HepG2 (cell line): ENCODE results near the gene UBAP1. TPM values are rescaled to one million over a fixed set of nuclear protein-coding genes. Genes with fewer than 3 reads are reported as not detected.
A peak's percentile ranks its signal among the peaks of the same experiment; 100 is the strongest.
"Not testable (repeated sequence)": the region's sequence is repeated elsewhere in the genome, so short reads cannot be mapped to it uniquely, and the experiment has no call there.

Source experiments
- ATAC-seq: fragments of 200-7000 bp; cut with Tn5 transposase; 3 replicates; pipeline ENCODE4 v1.9.1; 2020; ENCODE audit warnings: mild to moderate bottlenecking, moderate library complexity
- BruUV-seq: library from RNA; stranded (reverse); fragments of 400-500 nt; replicated peaks from 2 replicates; lab custom pipeline; 2021; lab: Mats Ljungman, UMichigan
- CTCF ChIA-PET: fragments of 300-600 bp; formaldehyde crosslinking; extraction: SDS; loops from one replicate; lab custom pipeline; 2021; ENCODE audit warnings: low total read pairs, inconsistent platforms, low intra/inter-chr PET ratio; lab: Yijun Ruan, JAX
- POLR2A ChIA-PET: fragments of 350-600 bp; sonication (Branson Sonifier 250); formaldehyde crosslinking; loops from one replicate; lab custom pipeline; 2020; ENCODE audit warnings: antibody characterized with exemption, inconsistent platforms; lab: Yijun Ruan, JAX
- DNase-seq: peaks from one replicate; pipeline ENCODE4 v3.0.0-alpha.2; 2015; ENCODE audit warnings: low spot score
- FAIRE-seq: peaks from 3 replicates; lab custom pipeline; 2011; peaks lifted over from hg19 to GRCh38; lab: Jason Lieb, UNC
- H2AFZ ChIP-seq: one replicate; pipeline ENCODE4 v1.6.1; 2011; ENCODE audit warnings: low read length, inconsistent platforms
- H3K27ac ChIP-seq: fragments of 300-600 bp; 3 replicates; pipeline ENCODE4 v1.8.0; 2011; ENCODE audit warnings: mixed run types, mild to moderate bottlenecking, mixed read lengths, low read length, inconsistent platforms; ENCODE audit not compliant: insufficient read depth; ENCODE audit errors: extremely low read length
- H3K27me3 ChIP-seq, 2 experiments: fragments of 200-600 bp in 1 of 2; 2 replicates in 1 of 2; 3 replicates in 1 of 2; pipeline versions ENCODE4 v1.6.0 to v1.8.0; 2011; ENCODE audit warnings: low read length in 2 of 2, mild to moderate bottlenecking in 2 of 2, moderate library complexity in 2 of 2, inconsistent platforms in 1 of 2; ENCODE audit not compliant: insufficient read depth in 2 of 2, control insufficient read depth in 1 of 2
- H3K36me3 ChIP-seq, 2 experiments: fragments of 200-600 bp in 1 of 2; replicated peaks in 1 of 2; 2 replicates in 1 of 2; 3 replicates in 1 of 2; pipeline versions ENCODE4 v1.5.1 to v1.8.0; 2011; ENCODE audit warnings: low read length in 2 of 2, inconsistent platforms in 1 of 2; ENCODE audit not compliant: insufficient read depth in 2 of 2, control insufficient read depth in 1 of 2
- H3K4me1 ChIP-seq: 2 replicates; pipeline ENCODE4 v1.5.1; 2012; ENCODE audit warnings: low read length, inconsistent platforms; ENCODE audit not compliant: insufficient read depth
- H3K4me2 ChIP-seq: 2 replicates; pipeline ENCODE4 v1.6.0; 2011; ENCODE audit warnings: low read depth, low read length, inconsistent platforms
- H3K4me3 ChIP-seq, 3 experiments: fragments of 200-600 bp in 1 of 3; sonication (generic), shearing (Covaris generic) in 1 of 3; replicated peaks in 1 of 3; 2 replicates each; pipeline ENCODE4 v1.5.1; 2011 to 2016; ENCODE audit warnings: low read length in 3 of 3, inconsistent platforms in 2 of 3, low read depth in 2 of 3, mild to moderate bottlenecking in 2 of 3, control low read depth in 1 of 3, mixed read lengths in 1 of 3; ENCODE audit not compliant: insufficient read depth in 1 of 3
- H3K79me2 ChIP-seq: one replicate; pipeline ENCODE4 v1.6.1; 2011; ENCODE audit warnings: low read length, inconsistent platforms; ENCODE audit not compliant: insufficient read depth
- H3K9ac ChIP-seq: 2 replicates; pipeline ENCODE4 v1.6.0; 2011; ENCODE audit warnings: mild to moderate bottlenecking, low read depth, low read length, inconsistent platforms; ENCODE audit not compliant: insufficient read depth
- H3K9me3 ChIP-seq: 2 replicates; pipeline ENCODE4 v1.5.1; 2012; ENCODE audit warnings: mild to moderate bottlenecking, low read length
- H4K20me1 ChIP-seq: 2 replicates; pipeline ENCODE4 v1.6.0; 2011; ENCODE audit warnings: inconsistent platforms, mild to moderate bottlenecking, low read length, moderate library complexity; ENCODE audit not compliant: insufficient read depth
- CBX5 ChIP-seq: sonication (generic); formaldehyde crosslinking; IDR thresholded peaks from 2 replicates; pipeline ENCODE4 v1.4.0; 2020; ENCODE audit warnings: missing genetic modification reagents, borderline replicate concordance
- ETV5 ChIP-seq: IDR thresholded peaks from 2 replicates; pipeline ENCODE4 v1.6.1; 2018; ENCODE audit warnings: missing biosample characterization, missing genetic modification reagents, inconsistent platforms, borderline replicate concordance
- HDAC1 ChIP-seq: sonication (generic); formaldehyde crosslinking; IDR thresholded peaks from 2 replicates; pipeline ENCODE4 v1.5.1; 2020; ENCODE audit warnings: mild to moderate bottlenecking, missing genetic modification reagents
- IKZF5 ChIP-seq: IDR thresholded peaks from 2 replicates; pipeline ENCODE4 v1.6.1; 2018; ENCODE audit warnings: missing genetic modification reagents, mild to moderate bottlenecking, missing compliant biosample characterization
- IRF2 ChIP-seq: IDR thresholded peaks from 2 replicates; pipeline ENCODE4 v1.6.1; 2018; ENCODE audit warnings: missing genetic modification reagents, missing compliant biosample characterization
- JARID2 ChIP-seq: sonication (generic); formaldehyde crosslinking; IDR thresholded peaks from 2 replicates; pipeline ENCODE4 v1.8.1; 2023; ENCODE audit warnings: missing genetic modification reagents, inconsistent platforms; ENCODE audit not compliant: insufficient replicate concordance
- JUN ChIP-seq: sonication (generic); formaldehyde crosslinking; IDR thresholded peaks from 2 replicates; pipeline ENCODE4 v1.4.0; 2020; ENCODE audit warnings: mild to moderate bottlenecking, missing genetic modification reagents
- KDM1A ChIP-seq: IDR thresholded peaks from 2 replicates; pipeline ENCODE4 v1.6.1; 2016; ENCODE audit warnings: missing compliant biosample characterization
- KDM4B ChIP-seq: sonication (generic); formaldehyde crosslinking; IDR thresholded peaks from 2 replicates; pipeline ENCODE4 v1.4.0; 2020; ENCODE audit warnings: missing genetic modification reagents
- KLF11 ChIP-seq: IDR thresholded peaks from 2 replicates; pipeline ENCODE4 v1.6.1; 2016; ENCODE audit warnings: missing compliant biosample characterization
- KMT2A ChIP-seq: sonication (generic); formaldehyde crosslinking; IDR thresholded peaks from 2 replicates; pipeline ENCODE4 v1.4.0; 2020; ENCODE audit warnings: missing genetic modification reagents
- MED1 ChIP-seq: sonication (generic); formaldehyde crosslinking; IDR thresholded peaks from 2 replicates; pipeline ENCODE4 v1.4.0; 2020; ENCODE audit warnings: missing genetic modification reagents
- MEIS2 ChIP-seq: sonication (generic); formaldehyde crosslinking; IDR thresholded peaks from 2 replicates; pipeline ENCODE4 v1.9.0; 2021; ENCODE audit warnings: mild to moderate bottlenecking, missing genetic modification reagents
- NR2F1 ChIP-seq, 2 experiments: fragments of 450-650 bp in 1 of 2; formaldehyde crosslinking in 1 of 2; IDR thresholded peaks; 2 replicates each; pipeline versions ENCODE4 v1.5.0 to v1.6.1; 2016 to 2020; ENCODE audit warnings: mild to moderate bottlenecking in 1 of 2, missing compliant biosample characterization in 1 of 2, missing genetic modification reagents in 1 of 2, moderate library complexity in 1 of 2
- PITX1 ChIP-seq: sonication (generic); formaldehyde crosslinking; IDR thresholded peaks from 2 replicates; pipeline ENCODE4 v1.5.1; 2020; ENCODE audit warnings: mild to moderate bottlenecking, missing genetic modification reagents
- SP140L ChIP-seq: sonication (generic); formaldehyde crosslinking; IDR thresholded peaks from 2 replicates; pipeline ENCODE4 v1.4.0; 2020; ENCODE audit warnings: missing genetic modification reagents, borderline replicate concordance
- THAP11 ChIP-seq: IDR thresholded peaks from 2 replicates; pipeline ENCODE4 v1.6.1; 2016; ENCODE audit warnings: missing biosample characterization, missing genetic modification reagents
- ZBTB21 ChIP-seq: sonication (generic); formaldehyde crosslinking; IDR thresholded peaks from 2 replicates; pipeline ENCODE4 v1.4.0; 2020; ENCODE audit warnings: missing genetic modification reagents
- ZBTB43 ChIP-seq: sonication (generic); formaldehyde crosslinking; conservative IDR thresholded peaks from 2 replicates; pipeline ENCODE4 v1.4.0; 2020; ENCODE audit warnings: missing genetic modification reagents
- ZEB1 ChIP-seq: IDR thresholded peaks from 2 replicates; pipeline ENCODE4 v1.6.1; 2012; ENCODE audit warnings: mild to moderate bottlenecking, low read depth, inconsistent platforms; ENCODE audit not compliant: insufficient replicate concordance
- ZNF33A ChIP-seq: sonication (generic); formaldehyde crosslinking; IDR thresholded peaks from 2 replicates; pipeline ENCODE4 v1.5.1; 2020; ENCODE audit warnings: missing genetic modification reagents, mild to moderate bottlenecking, moderate library complexity, borderline replicate concordance
- ZNF383 ChIP-seq: sonication (generic); formaldehyde crosslinking; IDR thresholded peaks from 2 replicates; pipeline ENCODE4 v1.4.0; 2020; ENCODE audit warnings: missing genetic modification reagents, mild to moderate bottlenecking, borderline replicate concordance
- ZNF430 ChIP-seq: sonication (generic); formaldehyde crosslinking; IDR thresholded peaks from 2 replicates; pipeline ENCODE4 v1.9.0; 2021; ENCODE audit warnings: mild to moderate bottlenecking, missing genetic modification reagents
- ZNF614 ChIP-seq: IDR thresholded peaks from 2 replicates; pipeline ENCODE4 v1.6.1; 2018; ENCODE audit warnings: missing biosample characterization, missing genetic modification reagents, inconsistent platforms, borderline replicate concordance
- WGBS: methylation state at CpG from one replicate; pipeline ENCODE4 v1.1.6; 2017; ENCODE audit warnings: low lambda C conversion rate; 5-methylcytosine and 5-hydroxymethylcytosine counted together
- in situ Hi-C: cut with HindIII; loops from 2 replicates; pipeline ENCODE4 v1.10.0; 2017; ENCODE audit warnings: low pct_unique_long_range_greater_than_20kb; ENCODE audit not compliant: extremely low pct_ligation_motif_present
- intact Hi-C: fragments of 100-400 bp; cut with micrococcal nuclease; formaldehyde crosslinking; loops from one replicate; pipeline ENCODE4 v1.10.0; 2022; ENCODE audit not compliant: unreplicated experiment
- polyA plus RNA-seq, 8 experiments: library from polyadenylated mRNA; depleted of rRNA in 3 of 8; stranded (reverse) in 7 of 8; unstranded in 1 of 8; fragments of >200 nt; fragmentation: Illumina TruSeq in 4 of 8; extraction: Trizol in 4 of 8; gene quantifications; 2 replicates each; pipeline versions ENCODE4 v1.2.1 to v1.2.3, GENCODE V29; 2011 to 2016; ENCODE audit warnings: low read depth in 4 of 8, missing spikeins in 1 of 8, mixed read lengths in 1 of 8; ENCODE audit not compliant: insufficient read depth in 1 of 8
- total RNA-seq, 5 experiments: library from RNA; depleted of rRNA; stranded (reverse); fragments of >200 nt; fragmentation: Illumina TruSeq; extraction: Trizol; gene quantifications; 2 replicates each; pipeline ENCODE4 v1.2.3, GENCODE V29; 2016; ENCODE audit warnings: low read depth in 1 of 5

UBAP1 gene
- total and polyA plus RNA-seq, 2 of the 13 experiments (the other 11 are each of a cell fraction or from before 2014, with no cell fraction given) = 19.5 to 40.5 TPM

GRCh38 chr9:34226144-34226760 lies 47.4 kb downstream of the UBAP1 start:
- H4K20me1 ChIP-seq = peaks cover 16% of the 10 kb centered on the region; the same call in 1 of the 2 replicates
- TF ChIP-seq ETV5 (peak; percentile 16; the same call in 1 of the 2 replicates), HDAC1 (CRISPR knock-in tag) (peak; percentile 79), ZBTB21 (CRISPR knock-in tag) (0 out of 2 replicates have a peak, but pooled peaks have one; percentile 20), ZNF430 (CRISPR knock-in tag) (0 out of 2 replicates have a peak, but pooled peaks have one; percentile 40), KDM1A (CRISPR knock-in tag) (0 out of 2 replicates have a peak, but pooled peaks have one; percentile 31), IRF2 (CRISPR knock-in tag) (peak; percentile 74), KMT2A (CRISPR knock-in tag) (peak; percentile 58; the same call in 1 of the 2 replicates), PITX1 (peak; percentile 90), ZNF614 (CRISPR knock-in tag) (peak; percentile 85; the same call in 1 of the 2 replicates), NR2F1 (CRISPR knock-in tag; IDR thresholded peaks at IDR 0.05) (peak; percentile 47 to 70; a peak in 3 of 4 replicates), JARID2 (CRISPR knock-in tag) (peak; percentile 30), IKZF5 (CRISPR knock-in tag) (peak; percentile 88), KDM4B (CRISPR knock-in tag) (peak; percentile 34; the same call in 1 of the 2 replicates), THAP11 (CRISPR knock-in tag) (peak; percentile 62), ZNF33A (CRISPR knock-in tag) (peak; percentile 60; the same call in 1 of the 2 replicates), CBX5 (CRISPR knock-in tag) (peak; percentile 58; the same call in 1 of the 2 replicates), ZBTB43 (CRISPR knock-in tag) (peak; percentile 63; the same call in 1 of the 2 replicates), MED1 (CRISPR knock-in tag) (peak; percentile 82), JUN (CRISPR knock-in tag) (0 out of 2 replicates have a peak, but pooled peaks have one; percentile 50), KLF11 (CRISPR knock-in tag) (peak; percentile 64; the same call in 1 of the 2 replicates), ZEB1 (peak; percentile 69), ZNF383 (0 out of 2 replicates have a peak, but pooled peaks have one; percentile 55), SP140L (peak; percentile 50; the same call in 1 of the 2 replicates), MEIS2 (CRISPR knock-in tag) (peak; percentile 44; the same call in 1 of the 2 replicates)

More at GRCh38 chr9:34226144-34226760, 47.4 kb downstream of the UBAP1 start:
- POLR2A ChIA-PET = interaction anchor here (0.5 to 1.1 kb wide), 3 partner anchors 35 to 159 kb away, joined by 3 to 10 read pairs (median 5); partner anchors contain the start of gene UBAP1
- BruUV-seq, H2AFZ ChIP-seq, CTCF ChIA-PET, H3K4me3 ChIP-seq, H3K27me3 ChIP-seq, H3K9me3 ChIP-seq, in situ Hi-C loops, H3K36me3 ChIP-seq, H3K9ac ChIP-seq: not testable (repeated sequence)
- peak; percentile 92 for DNase-seq
- peak; percentile 96 for ATAC-seq
- H3K79me2 ChIP-seq = peaks cover 16% of the 10 kb centered on the region
- H3K27ac ChIP-seq = peak overlapping the region; percentile 43
- H3K4me1 ChIP-seq = peaks cover 35% of the 10 kb centered on the region
- intact Hi-C loops = loop anchor here (5.0 kb wide), 1 partner anchor 34 kb away; no protein-coding TSS in a partner anchor
- peak; percentile 92 for FAIRE-seq
- H3K4me2 ChIP-seq = peak overlapping the region; percentile 37
- WGBS = 36% methylated on average over 9 of the region's 9 CpGs
